GM18519 (cell line): ENCODE results near the gene DHRS7.

Experiments
- ATAC-seq: cut with Tn5 transposase; IDR thresholded peaks from one replicate; pipeline ENCODE4 v1.9.1; 2021; ENCODE audit warnings: mild to moderate bottlenecking, moderate library complexity; ENCODE audit not compliant: unreplicated experiment, low FRiP score

Gene DHRS7

DNA sequence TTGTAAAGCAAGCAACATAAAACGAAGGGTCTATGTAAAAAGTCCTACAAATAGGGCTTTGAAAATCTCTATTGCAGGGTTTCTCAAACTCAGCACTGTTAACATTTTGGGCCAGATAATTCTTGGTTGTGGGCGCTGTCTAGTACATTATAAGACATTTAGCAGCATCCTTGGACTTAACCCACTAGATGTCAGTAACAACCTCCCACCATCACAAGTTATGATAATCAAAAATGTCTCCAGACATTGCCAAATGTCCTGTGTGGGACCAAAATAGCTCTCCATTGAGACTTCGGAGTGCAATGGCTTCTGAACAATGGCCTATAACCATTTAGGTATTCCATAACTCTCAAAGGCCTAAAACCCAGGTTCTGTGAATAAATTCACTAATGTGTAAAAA lies 22.9 kb upstream of the DHRS7 start:
- no peak for ATAC-seq

DNA sequence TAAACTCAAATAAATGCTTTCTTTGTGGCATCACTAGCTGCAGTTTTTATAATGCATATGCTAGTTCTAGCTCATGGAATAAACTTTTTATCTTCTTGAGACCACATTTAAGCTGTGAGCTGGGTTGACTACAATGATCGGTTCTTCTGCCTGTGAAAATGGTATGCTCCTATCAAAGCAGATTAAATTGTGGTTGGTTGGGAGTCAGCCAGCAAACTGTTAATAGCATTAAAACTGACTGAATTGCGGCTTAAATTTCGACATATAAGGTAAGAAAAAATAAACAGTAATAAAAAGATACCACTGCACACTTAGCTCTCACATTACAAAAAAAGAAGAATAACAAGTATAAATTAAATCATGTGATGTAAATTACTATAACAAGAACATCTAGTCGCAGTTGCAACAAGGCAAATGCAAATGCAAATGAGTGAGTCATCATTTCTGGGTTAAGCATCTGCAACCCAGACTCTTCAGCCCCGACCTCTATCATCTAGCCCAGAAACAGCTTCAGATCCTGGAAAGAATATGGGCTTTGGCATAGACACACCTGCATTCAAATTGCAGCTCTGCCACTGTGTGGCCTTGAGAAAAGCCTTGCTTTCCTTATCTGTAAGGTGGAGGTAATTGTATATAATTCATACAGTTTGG lies 19.8 kb upstream of the DHRS7 start:
- no peak for ATAC-seq

DNA sequence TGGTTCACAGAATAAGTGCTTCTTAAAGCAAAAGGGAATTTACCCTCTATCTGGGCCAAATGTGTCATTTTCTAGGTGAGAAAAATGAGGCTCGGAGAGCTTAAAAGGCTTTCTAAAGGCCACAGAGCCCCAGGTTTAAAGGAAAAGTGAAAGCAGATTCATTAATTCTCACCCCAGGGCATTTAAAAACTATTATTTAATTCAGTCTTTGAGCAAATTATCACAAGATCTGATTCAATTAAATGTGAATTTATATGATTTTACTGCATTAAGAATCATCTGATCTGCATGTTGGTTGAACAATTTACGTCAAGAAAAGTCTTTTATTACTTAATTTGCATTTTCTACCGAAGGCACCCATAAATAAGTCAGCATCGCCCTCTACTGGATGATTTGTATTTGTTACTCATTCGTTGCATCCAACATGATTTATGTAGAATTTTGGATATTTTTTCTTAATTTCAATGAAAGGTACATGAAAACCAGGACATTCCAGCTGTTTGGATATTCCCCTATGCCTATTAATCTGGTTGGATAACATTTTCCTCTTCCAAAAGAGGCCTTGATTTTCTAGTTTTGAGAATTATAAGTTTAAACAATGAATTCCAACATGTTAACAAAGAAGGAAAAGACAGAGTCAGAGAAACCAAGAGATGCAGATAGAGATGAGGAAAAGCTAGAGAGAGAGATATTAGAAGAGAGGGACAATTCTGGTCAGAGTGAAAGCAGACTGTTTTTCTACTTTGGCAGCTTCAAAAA lies 19.1 kb upstream of the DHRS7 start:
- peak; percentile 42 for ATAC-seq

DNA sequence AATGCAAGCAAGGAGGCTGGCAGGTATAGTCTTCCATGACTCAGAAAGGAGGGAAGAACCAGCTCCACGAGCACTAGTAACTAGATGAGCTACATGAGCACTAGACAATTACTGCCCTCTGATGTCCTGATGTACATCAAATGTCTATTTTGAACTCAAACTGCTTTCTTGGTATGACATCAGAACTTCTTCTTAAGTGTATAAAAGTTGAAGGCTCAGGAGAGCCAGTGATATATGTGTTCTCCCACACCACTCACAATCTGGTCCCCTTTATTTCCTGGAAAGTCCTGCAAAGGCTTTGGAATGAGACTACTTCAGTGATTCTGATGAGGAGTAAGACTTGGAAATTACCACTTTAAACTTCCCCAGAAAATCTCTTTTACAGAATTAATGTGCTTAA lies 18.5 kb upstream of the DHRS7 start:
- no peak for ATAC-seq

DNA sequence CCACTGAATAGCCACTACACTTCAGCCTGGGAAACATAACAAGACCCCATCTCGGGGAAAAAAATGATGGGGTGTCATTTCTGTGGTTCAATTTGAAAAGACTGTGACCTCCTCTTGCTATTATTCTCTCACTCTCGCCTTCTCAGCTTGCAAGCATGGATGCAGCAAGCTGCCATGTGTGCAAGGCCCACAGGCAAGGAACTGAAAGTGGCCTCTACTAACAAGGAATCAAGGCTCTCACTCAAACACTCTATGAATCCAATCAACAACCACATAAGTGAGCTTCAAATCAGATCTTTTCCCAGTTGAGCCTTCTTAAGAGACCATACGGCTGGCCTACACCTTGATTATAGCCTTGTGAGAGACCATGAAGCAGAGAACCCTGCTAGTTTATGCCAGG lies 17.9 kb upstream of the DHRS7 start:
- no peak for ATAC-seq

DNA sequence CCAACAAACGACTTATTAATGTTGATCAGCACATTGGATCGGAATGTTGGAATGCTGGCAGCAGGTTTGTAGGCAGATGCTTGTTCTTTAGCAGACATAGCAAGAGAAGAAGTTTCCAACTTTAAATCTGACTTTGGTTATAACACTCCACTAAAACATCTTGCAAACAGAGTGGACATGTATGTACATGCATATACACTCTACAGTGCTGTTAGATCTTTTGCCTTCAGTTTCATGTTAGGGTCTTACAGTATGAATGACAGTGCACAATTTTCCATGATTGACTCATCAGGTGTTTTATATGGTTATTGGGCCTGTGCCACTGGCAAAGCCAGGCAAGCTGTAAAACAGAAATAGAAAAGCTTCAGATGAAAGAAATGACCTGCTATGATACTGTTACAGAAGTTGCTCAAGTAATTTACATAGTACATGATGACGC lies 14.3 kb upstream of the DHRS7 start:
- no peak for ATAC-seq

DNA sequence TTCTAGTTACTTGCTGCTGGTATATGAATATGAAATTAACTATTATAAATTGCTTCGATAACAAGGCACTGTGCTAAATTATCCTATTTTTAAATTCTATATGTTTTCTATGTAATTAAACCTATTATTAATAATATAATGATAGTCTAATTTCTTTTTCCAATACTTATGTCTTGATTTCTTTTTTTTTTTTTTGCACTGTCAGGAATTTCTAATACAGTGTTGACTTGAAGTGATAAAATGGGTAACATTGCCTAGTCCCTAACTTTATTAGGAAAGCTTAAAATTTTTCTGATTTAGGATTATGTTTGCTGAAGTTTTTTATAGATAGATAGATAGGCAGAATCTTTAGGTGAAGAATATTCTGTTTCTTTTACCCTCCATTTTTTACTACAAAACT lies 13.6 kb upstream of the DHRS7 start:
- no peak for ATAC-seq

DNA sequence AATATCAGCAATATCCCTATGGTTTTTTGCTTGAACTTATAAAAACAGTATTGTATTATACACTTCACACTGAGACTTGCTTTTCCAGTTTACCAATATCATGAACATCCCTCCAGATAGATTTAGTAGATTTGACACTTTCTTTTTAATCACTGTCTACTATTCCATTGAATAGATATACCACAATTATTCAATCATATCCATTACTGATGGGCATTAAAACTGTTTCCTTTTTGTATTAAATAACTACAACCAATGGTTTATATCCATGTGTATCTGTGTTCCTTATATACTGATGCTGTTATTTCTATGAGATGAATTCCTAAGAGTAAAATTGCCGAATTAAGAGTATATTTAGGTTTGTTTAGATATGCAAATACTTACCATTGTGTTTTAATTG lies 13.0 kb upstream of the DHRS7 start:
- ATAC-seq, result no peak

DNA sequence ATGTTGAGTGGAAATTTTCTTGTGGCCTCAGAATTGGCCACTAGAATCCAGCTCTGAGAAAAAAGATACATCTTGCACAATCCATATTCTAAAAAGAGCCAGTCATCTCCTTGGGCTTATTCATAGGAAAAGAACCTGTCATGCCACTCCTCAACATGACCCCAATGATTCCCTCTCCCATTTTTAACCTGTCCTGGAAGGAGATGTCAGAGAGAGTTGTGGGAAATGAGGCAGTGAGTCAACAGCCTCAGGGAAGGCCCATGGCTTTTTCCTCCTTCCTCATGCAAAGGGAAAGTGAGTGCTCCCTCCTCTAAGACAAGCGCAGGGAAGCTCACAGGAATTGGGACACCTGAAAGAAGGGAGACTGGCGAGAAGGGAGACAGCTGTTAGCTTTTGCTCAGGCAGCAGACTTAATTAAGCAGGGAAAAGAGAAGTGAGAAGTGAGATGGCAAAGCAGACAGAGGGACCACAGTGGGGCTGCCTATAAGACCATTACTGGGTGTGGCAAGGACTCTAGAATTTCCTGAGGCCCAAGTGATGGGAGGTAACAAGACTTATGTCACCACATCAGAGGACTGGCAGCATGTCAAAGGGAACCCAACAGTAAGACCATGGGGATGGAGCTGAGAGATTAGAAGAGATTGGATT lies 10.2 kb upstream of the DHRS7 start:
- no peak for ATAC-seq

DNA sequence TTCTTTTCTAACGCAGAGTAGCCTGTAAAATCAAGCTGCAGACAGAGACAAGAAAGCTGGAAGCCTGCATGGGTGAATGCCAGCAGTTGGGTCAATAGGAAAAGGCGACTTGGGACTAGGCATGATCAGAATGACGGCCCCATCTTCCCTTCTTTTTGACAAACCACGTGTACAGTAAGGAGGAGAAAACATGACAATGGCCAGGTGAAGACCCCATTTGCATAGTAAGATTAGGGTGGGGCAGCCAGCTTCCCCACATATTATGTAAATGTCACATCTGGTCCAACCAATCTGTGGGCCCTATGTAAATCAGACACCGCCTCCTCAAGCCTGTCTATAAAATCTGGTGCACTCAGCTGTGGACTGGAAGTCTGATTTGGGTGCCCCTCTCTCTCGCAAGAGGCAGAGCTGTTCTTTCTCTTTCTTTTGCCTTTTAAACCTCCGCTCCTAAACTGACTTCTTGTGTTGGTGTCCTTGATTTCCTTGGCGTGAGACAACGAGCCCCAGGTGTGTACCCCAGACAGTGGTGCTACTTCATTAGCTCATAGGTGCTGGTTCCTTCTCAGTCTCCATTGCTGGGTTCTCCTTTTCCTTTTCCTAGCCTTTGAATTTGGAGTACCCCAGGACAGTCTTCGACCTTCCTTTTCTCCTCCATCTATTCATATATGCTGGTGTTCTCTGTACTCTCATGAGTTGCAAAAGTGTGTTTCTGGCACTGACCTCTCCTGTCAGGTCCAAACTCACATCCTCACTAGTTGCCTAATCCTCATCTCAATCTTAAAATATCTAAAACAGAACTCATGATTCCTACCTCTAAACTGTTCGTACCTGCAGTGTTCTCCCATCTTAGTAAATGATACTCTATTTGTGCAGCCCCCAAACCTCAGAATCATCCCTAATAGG lies 9.4 kb upstream of the DHRS7 start:
- ATAC-seq, result no peak

DNA sequence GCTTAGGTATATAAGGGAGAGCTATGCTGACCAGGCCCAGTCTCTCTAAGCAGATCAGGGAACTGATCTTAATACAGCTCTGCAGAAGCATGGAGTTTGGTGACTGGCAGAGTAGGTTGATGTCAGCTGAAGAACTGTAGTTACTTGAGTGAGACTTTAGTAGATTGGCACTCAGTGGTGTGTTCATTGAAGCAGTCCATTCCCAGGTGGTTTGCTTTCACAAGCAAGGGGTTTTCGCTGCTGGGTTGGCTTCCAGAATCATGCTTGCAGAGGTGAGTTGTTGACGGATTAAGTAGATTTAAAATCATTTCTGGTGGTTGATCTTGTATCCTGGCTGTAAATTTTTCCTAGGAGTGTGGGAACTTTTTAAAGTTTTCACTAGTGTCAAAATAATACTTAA lies 6.5 kb upstream of the DHRS7 start:
- no peak for ATAC-seq

DNA sequence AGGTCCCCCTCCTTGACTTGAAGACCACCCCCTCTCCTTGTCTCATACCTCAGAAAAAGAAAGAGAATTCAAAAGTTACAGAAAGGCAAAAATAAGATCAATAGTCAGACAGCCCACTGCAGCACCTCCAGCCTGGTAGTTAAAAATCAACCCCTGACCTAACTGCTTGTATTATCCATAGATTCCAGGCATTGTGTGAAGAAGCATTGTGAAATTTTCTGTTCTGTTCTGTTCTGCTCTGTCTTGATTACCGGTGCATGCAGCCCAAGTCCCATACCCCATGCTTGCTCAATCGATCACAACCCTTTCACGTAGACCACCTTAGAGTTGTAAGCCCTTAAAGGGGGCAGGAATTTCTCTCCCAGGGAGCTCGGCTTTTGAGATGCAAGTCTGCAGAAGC lies 5.8 kb upstream of the DHRS7 start:
- ATAC-seq, result no peak

DNA sequence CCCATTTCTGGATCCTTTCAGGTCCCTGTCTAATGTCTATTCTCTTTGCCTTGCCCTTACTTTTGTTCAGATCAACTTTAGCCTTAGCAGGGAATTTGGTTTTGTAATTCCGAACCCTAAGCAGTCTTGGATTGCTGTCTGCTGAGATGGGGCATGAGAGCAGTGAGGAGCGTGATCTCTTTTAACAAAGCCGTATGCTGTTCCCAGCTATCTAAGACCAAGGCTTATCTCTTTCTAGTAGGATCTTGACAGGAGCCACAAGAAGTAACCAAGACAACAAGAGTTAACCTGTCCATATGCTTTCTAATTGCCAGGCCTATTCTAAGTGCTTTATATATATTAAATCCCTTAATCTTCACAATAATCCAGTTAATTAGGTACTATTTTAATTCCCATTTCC lies 4.5 kb upstream of the DHRS7 start:
- ATAC-seq, result no peak

DNA sequence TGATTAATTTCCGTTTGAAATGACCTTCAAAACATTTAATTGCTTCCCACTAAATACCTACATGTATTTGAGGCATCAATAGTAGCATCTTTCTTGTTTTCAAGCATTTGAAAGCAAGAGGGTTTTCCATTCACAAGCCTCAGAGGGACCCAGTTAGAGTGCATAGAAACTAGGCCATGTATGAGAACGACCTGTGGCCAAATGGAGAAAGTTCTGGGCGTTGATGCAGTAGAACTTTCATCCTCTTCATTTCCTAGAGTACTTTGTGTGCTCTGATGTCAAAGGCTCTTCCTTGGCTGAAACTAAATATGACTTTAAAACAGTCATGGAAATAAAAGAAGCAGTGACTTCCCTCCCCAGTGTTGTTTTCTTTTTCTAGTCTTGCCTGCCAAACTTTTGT lies 944 bp upstream of the DHRS7 start:
- ATAC-seq, result no peak

DNA sequence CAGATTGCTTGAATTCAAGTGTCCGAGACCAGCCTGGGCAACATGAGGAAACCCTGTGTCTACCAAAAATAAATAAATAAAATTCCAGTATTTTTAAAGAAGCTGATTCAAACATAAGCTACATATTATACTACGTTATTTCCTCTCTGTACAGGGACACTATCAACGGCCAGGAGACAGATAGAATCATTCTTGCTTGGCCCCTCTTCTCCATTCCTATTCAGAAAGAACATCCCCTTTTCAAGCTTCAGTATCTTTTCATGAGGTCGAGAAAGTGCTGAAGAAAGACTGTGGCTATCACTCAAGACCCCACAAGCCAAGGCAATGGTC lies 314 bp upstream of the DHRS7 start:
- ATAC-seq, result peak; percentile 18

DNA sequence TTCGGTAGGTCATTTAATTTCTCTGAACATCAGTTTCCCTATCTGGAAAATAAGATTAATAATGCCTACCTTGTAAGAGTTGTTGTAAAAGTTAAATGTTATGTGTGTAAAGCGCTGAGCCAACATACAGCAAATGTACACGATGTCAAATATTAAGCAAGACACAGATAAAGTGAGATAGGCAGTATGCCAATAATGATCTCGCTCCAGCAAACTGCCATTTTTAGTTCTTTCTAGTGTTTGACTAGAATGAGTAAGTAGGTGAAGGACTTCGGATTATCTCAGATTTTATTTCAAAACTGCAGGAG lies 840 bp downstream of the DHRS7 start:
- ATAC-seq, result no peak

DNA sequence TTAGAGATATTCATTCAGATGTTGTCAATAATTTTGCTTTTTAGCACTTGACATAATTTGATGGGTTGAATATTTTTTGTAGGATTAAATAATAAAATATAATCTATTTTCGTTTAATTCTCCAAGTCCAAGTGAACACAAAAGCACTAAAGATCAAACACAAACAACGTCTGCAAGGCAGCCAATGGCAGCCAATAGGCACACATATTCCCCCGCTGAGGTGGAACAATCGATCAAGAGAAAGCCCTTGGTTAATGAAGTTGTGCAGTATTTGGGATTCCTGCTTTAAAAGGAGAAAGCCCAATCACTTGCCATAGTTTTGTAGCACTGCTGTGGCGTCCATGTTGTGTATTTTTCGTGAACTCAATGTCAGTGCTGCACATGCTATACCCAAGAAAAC lies 1.5 kb downstream of the DHRS7 start:
- no peak for ATAC-seq

DNA sequence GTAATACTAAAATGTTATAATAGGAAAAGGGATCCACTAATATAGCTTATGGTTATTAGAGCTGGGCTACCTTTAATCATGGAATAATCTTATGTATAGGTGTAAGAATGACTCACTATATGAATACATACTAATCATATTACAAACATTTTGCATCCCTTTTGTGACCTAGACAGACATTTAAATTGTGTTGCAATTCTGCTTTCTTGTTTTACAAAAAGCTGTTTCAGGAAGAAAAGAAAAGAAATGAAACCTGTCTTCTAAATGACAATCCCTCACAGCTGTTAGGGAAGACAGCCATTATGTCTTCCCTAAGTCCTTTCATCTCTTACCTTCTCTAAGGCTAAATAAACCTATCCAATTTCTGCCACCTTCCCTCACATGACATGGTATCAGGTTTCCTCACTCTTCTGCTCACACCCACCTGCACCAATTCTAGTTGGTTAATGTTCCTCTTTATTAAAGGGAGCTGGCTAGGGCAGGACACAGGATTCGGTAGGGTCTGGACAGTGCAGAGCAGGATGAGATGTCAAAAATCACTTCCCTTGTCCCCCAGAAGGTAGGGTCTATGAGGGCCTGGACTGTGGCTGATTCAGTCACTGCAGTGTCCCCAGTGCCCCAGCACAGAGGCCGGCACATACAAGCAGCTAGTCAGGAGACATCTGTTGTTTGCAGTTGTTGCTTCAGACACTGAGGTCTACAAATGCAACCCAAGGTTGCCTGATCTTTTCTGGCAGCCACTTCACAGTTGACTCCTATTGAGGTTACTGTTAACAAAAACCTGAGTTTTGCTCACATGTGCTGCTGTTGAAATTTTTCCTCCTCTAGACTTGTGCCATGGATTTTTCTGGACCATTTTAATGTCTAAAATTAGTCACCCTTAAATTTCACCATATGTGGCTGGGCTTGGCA lies 3.7 kb downstream of the DHRS7 start:
- no peak for ATAC-seq

DNA sequence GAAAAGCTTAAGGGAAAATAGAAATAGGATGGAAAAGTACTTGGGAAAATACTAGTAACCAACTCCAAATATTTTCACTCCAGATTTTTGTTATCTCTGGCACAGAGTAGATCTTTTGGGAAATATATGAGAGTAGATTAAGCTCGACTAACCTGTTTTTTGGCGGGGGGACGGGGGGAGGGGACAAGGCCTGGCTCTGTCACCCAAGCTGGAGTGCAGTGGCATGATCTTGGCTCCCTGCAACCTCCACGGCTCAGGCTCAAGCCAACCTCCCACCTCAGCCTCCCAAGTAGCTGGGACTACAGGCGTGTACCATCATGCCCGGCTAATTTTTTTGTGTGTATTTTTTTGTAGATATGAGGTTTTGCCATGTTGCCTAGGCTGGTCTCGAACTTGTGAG lies 4.8 kb downstream of the DHRS7 start:
- ATAC-seq, result no peak

DNA sequence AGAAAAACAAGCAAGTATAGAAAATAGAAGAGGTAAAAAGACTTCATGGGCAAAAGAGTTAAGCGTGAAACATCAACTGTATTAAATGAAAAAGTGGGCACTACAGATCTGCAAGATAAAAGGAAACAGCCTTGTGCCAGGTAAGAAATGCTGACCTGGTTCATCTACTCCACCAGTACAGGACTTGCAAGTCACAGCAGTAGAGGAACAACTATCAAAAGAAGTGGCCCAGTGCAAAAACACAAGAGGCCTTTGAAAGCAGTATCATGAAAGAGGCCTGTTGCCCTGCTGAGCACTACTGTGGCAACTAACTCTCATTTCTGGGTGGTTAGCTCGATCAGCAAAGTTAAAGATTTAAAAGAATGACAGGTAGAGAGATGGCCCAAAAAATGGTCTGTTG lies 10.5 kb downstream of the DHRS7 start:
- ATAC-seq, result no peak
